H9 (cell line): ENCODE measurements around the gene ELMOD3. TPM values are rescaled to one million over a fixed set of nuclear protein-coding genes. Genes with fewer than 3 reads are reported as not detected.

Experiments
- DNase-seq: peaks from one replicate; pipeline ENCODE4 v3.0.0-alpha.2; 2017
- H2AFZ ChIP-seq: one replicate; pipeline ENCODE4 v1.6.1; 2013; ENCODE audit warnings: mild to moderate bottlenecking, low read length, control low read depth, moderate library complexity
- H2AK5ac ChIP-seq: 2 replicates; pipeline ENCODE4 v1.6.1; 2013; ENCODE audit warnings: low read length, control low read depth, mixed read lengths; ENCODE audit not compliant: insufficient read length
- H2BK120ac ChIP-seq: one replicate; pipeline ENCODE4 v1.6.1; 2013; ENCODE audit warnings: low read depth, mild to moderate bottlenecking, low read length, control low read depth, inconsistent platforms; ENCODE audit not compliant: poor library complexity, severe bottlenecking
- H2BK12ac ChIP-seq: 2 replicates; pipeline ENCODE4 v1.6.1; 2013; ENCODE audit warnings: low read length, control low read depth, mixed read lengths, low read depth; ENCODE audit not compliant: insufficient read length
- H2BK15ac ChIP-seq: 2 replicates; pipeline ENCODE4 v1.6.1; 2013; ENCODE audit warnings: low read depth, low read length, control low read depth
- H2BK20ac ChIP-seq: one replicate; pipeline ENCODE4 v1.6.1; 2013; ENCODE audit warnings: low read depth, mild to moderate bottlenecking, low read length, control low read depth, inconsistent platforms; ENCODE audit not compliant: poor library complexity, severe bottlenecking
- H2BK5ac ChIP-seq: 2 replicates; pipeline ENCODE4 v1.6.1; 2013; ENCODE audit warnings: low read length, control low read depth, mixed read lengths; ENCODE audit not compliant: insufficient read length
- H3K14ac ChIP-seq: 2 replicates; pipeline ENCODE4 v1.6.1; 2013; ENCODE audit warnings: low read length, control low read depth; ENCODE audit not compliant: insufficient read depth
- H3K18ac ChIP-seq: 2 replicates; pipeline ENCODE4 v1.6.1; 2013; ENCODE audit warnings: low read depth, mild to moderate bottlenecking, mixed read lengths, low read length, control low read depth; ENCODE audit not compliant: insufficient read length
- H3K23ac ChIP-seq: 2 replicates; pipeline ENCODE4 v1.6.1; 2013; ENCODE audit warnings: low read length, control low read depth, mixed read lengths, low read depth; ENCODE audit not compliant: insufficient read length
- H3K23me2 ChIP-seq: 2 replicates; pipeline ENCODE4 v1.6.1; 2013; ENCODE audit warnings: low read depth, mild to moderate bottlenecking, mixed read lengths, low read length, control low read depth; ENCODE audit not compliant: insufficient read length, poor library complexity, severe bottlenecking
- H3K27ac ChIP-seq: 2 replicates; pipeline ENCODE4 v1.5.1; 2013; ENCODE audit warnings: low read length, control low read depth, mixed read lengths, low read depth; ENCODE audit not compliant: insufficient read length
- H3K27me3 ChIP-seq: 2 replicates; pipeline ENCODE4 v1.6.1; 2013; ENCODE audit warnings: low read length, control low read depth, inconsistent platforms; ENCODE audit not compliant: insufficient read depth
- H3K4ac ChIP-seq: 2 replicates; pipeline ENCODE4 v1.6.1; 2013; ENCODE audit warnings: low read depth, mild to moderate bottlenecking, control low read depth, inconsistent platforms, low read length, moderate library complexity
- H3K4me1 ChIP-seq: 2 replicates; pipeline ENCODE4 v1.6.1; 2013; ENCODE audit warnings: low read length, control low read depth, inconsistent platforms; ENCODE audit not compliant: insufficient read depth
- H3K4me2 ChIP-seq: 2 replicates; pipeline ENCODE4 v1.6.1; 2013; ENCODE audit warnings: low read length, control low read depth, mixed read lengths; ENCODE audit not compliant: insufficient read length, insufficient read depth
- H3K56ac ChIP-seq: 2 replicates; pipeline ENCODE4 v1.6.1; 2013; ENCODE audit warnings: low read depth, mild to moderate bottlenecking, mixed read lengths, low read length, control low read depth; ENCODE audit not compliant: insufficient read length
- H3K79me1 ChIP-seq: 2 replicates; pipeline ENCODE4 v1.6.1; 2013; ENCODE audit warnings: low read depth, mild to moderate bottlenecking, moderate library complexity, low read length, control low read depth, inconsistent platforms; ENCODE audit not compliant: insufficient read depth, poor library complexity, severe bottlenecking
- H3K79me2 ChIP-seq: 2 replicates; pipeline ENCODE4 v1.6.1; 2013; ENCODE audit warnings: low read length, control low read depth, inconsistent platforms; ENCODE audit not compliant: insufficient read depth
- H3K9ac ChIP-seq: 2 replicates; pipeline ENCODE4 v1.6.1; 2013; ENCODE audit warnings: low read length, control low read depth, mixed read lengths; ENCODE audit not compliant: insufficient read length; ENCODE audit errors: extremely low read depth
- H3K9me3 ChIP-seq: one replicate; pipeline ENCODE4 v1.6.1; 2013; ENCODE audit warnings: low read depth, low read length, inconsistent platforms; ENCODE audit not compliant: control insufficient read depth
- H3T11ph ChIP-seq: one replicate; pipeline ENCODE4 v1.6.1; 2013; ENCODE audit warnings: mild to moderate bottlenecking, low read length, control low read depth, inconsistent platforms
- H4K20me1 ChIP-seq: one replicate; pipeline ENCODE4 v1.6.1; 2013; ENCODE audit not compliant: control insufficient read depth, insufficient read length, insufficient read depth
- H4K5ac ChIP-seq: 2 replicates; pipeline ENCODE4 v1.6.1; 2013; ENCODE audit warnings: low read depth, mild to moderate bottlenecking, mixed read lengths, low read length, control low read depth; ENCODE audit not compliant: insufficient read length
- H4K8ac ChIP-seq: replicated peaks from 2 replicates; pipeline ENCODE4 v1.6.1; 2013; ENCODE audit warnings: low read length, control low read depth, mixed read lengths, low read depth; ENCODE audit not compliant: insufficient read length
- H4K91ac ChIP-seq: 2 replicates; pipeline ENCODE4 v1.6.1; 2013; ENCODE audit warnings: low read depth, mild to moderate bottlenecking, moderate library complexity, mixed read lengths, low read length, control low read depth; ENCODE audit not compliant: insufficient read length
- H3K27ac Mint-ChIP-seq, 3 experiments: 2 replicates in 2 of 3; 3 replicates in 1 of 3; pipeline ENCODE4 v1.8.0; 2020 to 2021; ENCODE audit warnings: mixed read lengths in 3 of 3, mild to moderate bottlenecking in 1 of 3, moderate library complexity in 1 of 3
- H3K27me3 Mint-ChIP-seq: 2 replicates; pipeline ENCODE4 v1.8.0; 2021; ENCODE audit warnings: low read depth, mild to moderate bottlenecking, moderate library complexity, mixed read lengths
- H3K36me3 Mint-ChIP-seq, 3 experiments: 2 replicates in 2 of 3; 3 replicates in 1 of 3; pipeline ENCODE4 v1.8.0; 2020 to 2021; ENCODE audit warnings: low read depth in 3 of 3, mixed read lengths in 3 of 3; ENCODE audit not compliant: insufficient read depth in 1 of 3
- H3K4me1 Mint-ChIP-seq, 2 experiments: 2 replicates each; pipeline ENCODE4 v1.8.0; 2020; ENCODE audit warnings: mixed read lengths in 2 of 2
- H3K4me3 Mint-ChIP-seq, 2 experiments: 2 replicates in 1 of 2; 3 replicates in 1 of 2; pipeline ENCODE4 v1.8.0; 2020 to 2021; ENCODE audit warnings: mild to moderate bottlenecking in 2 of 2, mixed read lengths in 2 of 2, moderate library complexity in 1 of 2
- H3K9me3 Mint-ChIP-seq, 2 experiments: 2 replicates in 1 of 2; 3 replicates in 1 of 2; pipeline ENCODE4 v1.8.0; 2020; ENCODE audit warnings: mild to moderate bottlenecking in 2 of 2, mixed read lengths in 2 of 2, moderate library complexity in 1 of 2
- CTCF ChIP-seq: fragments of 200-600 bp; sonication (generic); conservative IDR thresholded peaks from 3 replicates; pipeline ENCODE4 v1.8.0; 2021; ENCODE audit warnings: antibody characterized with exemption, mild to moderate bottlenecking
- WGBS: extraction: QIAGEN DNeasy Blood & Tissue Kit; methylation state at CpG from one replicate; pipeline ENCODE4 v1.1.7; 2013; ENCODE audit warnings: missing lambda C conversion rate, low lambda C conversion rate, mixed read lengths; ENCODE audit not compliant: insufficient read length; ENCODE audit errors: extremely low coverage; 5-methylcytosine and 5-hydroxymethylcytosine counted together
- total RNA-seq: library from RNA; stranded (reverse); gene quantifications from 2 replicates; pipeline ENCODE4 v1.2.1, GENCODE V29; 2021

ELMOD3 gene
- total RNA-seq, 1 experiment from 2014 or later, result 7.6 TPM

GRCh38 chr2:85428343-85428881 is 73.8 kb downstream of the ELMOD3 start:
- no peak for DNase-seq
- no peak overlapping the region for H3K4me2 ChIP-seq
- Mint-ChIP-seq H3K27ac (no peak overlapping the region), H3K36me3 (no peaks in the 10 kb centered on the region; a peak in 1 of 7 replicates), H3K9me3 (no peaks in the 10 kb centered on the region), H3K4me3 (no peak overlapping the region; a peak in 1 of 5 replicates), H3K4me1 (peaks cover 40 to 50% of the 10 kb centered on the region in 2 experiments), H3K27me3 (peaks cover 28% of the 10 kb centered on the region)
- no peak overlapping the region for H3K14ac ChIP-seq
- no peak overlapping the region for H2AK5ac ChIP-seq
- H2AFZ ChIP-seq, result no peak overlapping the region
- H3K18ac ChIP-seq, result no peak overlapping the region
- H2BK20ac ChIP-seq, result no peak overlapping the region
- H4K20me1 ChIP-seq, result no peaks in the 10 kb centered on the region
- no peak overlapping the region for H3K27ac ChIP-seq
- no peak for TF ChIP-seq CTCF
- H3K56ac ChIP-seq, result no peak overlapping the region
- no peaks in the 10 kb centered on the region for H3K79me1 ChIP-seq
- no peaks in the 10 kb centered on the region for H3K27me3 ChIP-seq
- no peak overlapping the region for H2BK120ac ChIP-seq
- H3K9me3 ChIP-seq, result no peaks in the 10 kb centered on the region
- no peak overlapping the region for H2BK5ac ChIP-seq
- no peak overlapping the region for H4K5ac ChIP-seq
- no peak overlapping the region for H3K23ac ChIP-seq
- H2BK15ac ChIP-seq, result 0 out of 2 replicates have a peak overlapping the region, but pooled peaks have one; percentile 14
- no peak overlapping the region for H4K8ac ChIP-seq
- H3T11ph ChIP-seq, result no peak overlapping the region
- no peaks in the 10 kb centered on the region for H3K79me2 ChIP-seq
- no CpG with 5 or more reads among the region's 7 CpGs for WGBS
- no peak overlapping the region for H4K91ac ChIP-seq
- no peak overlapping the region for H3K4ac ChIP-seq
- H3K23me2 ChIP-seq, result peaks cover 5% of the 10 kb centered on the region
- H3K4me1 ChIP-seq, result peaks cover 15% of the 10 kb centered on the region; the same call in 1 of the 2 replicates
- H3K9ac ChIP-seq, result no peak overlapping the region
- H2BK12ac ChIP-seq, result no peak overlapping the region
